Esophagus (tissue), 2 donors: ENCODE results near the gene VWCE. TPM values are rescaled to one million over a fixed set of nuclear protein-coding genes. Genes with fewer than 3 reads are reported as not detected.

Experiments
- H3K27ac ChIP-seq, 2 donors: one replicate each; pipeline ENCODE4 v1.5.1; 2013; ENCODE audit warnings: low read depth in 2 of 2, mild to moderate bottlenecking in 2 of 2, inconsistent platforms in 1 of 2, low read length in 1 of 2, moderate library complexity in 1 of 2
- H3K27me3 ChIP-seq, 2 donors: one replicate each; pipeline ENCODE4 v1.6.1; 2013; ENCODE audit warnings: low read length in 2 of 2, control low read depth in 1 of 2, mild to moderate bottlenecking in 1 of 2; ENCODE audit not compliant: insufficient read depth in 2 of 2, control insufficient read depth in 1 of 2
- H3K36me3 ChIP-seq, 2 donors: one replicate each; pipeline ENCODE4 v1.6.1; 2013; ENCODE audit warnings: low read length in 1 of 2; ENCODE audit not compliant: control insufficient read depth in 2 of 2, insufficient read depth in 2 of 2
- H3K4me1 ChIP-seq, 2 donors: one replicate each; pipeline ENCODE4 v1.6.1; 2013; ENCODE audit warnings: low read length in 1 of 2; ENCODE audit not compliant: control insufficient read depth in 2 of 2, insufficient read depth in 2 of 2
- H3K4me3 ChIP-seq, 2 donors: one replicate each; pipeline ENCODE4 v1.5.1; 2013; ENCODE audit warnings: low read length in 2 of 2, mild to moderate bottlenecking in 2 of 2, low read depth in 1 of 2, moderate library complexity in 1 of 2
- H3K9me3 ChIP-seq, 2 donors: one replicate each; pipeline ENCODE4 v1.6.1; 2013; ENCODE audit warnings: mild to moderate bottlenecking in 2 of 2, low read depth in 1 of 2, low read length in 1 of 2, moderate library complexity in 1 of 2; ENCODE audit not compliant: control insufficient read depth in 2 of 2, insufficient read depth in 1 of 2
- WGBS, 2 donors: extraction: QIAGEN DNeasy Blood & Tissue Kit; methylation state at CpG; one replicate each; pipeline ENCODE4 v1.1.7; 2013; 5-methylcytosine and 5-hydroxymethylcytosine counted together
- polyA plus RNA-seq, 2 donors: library from polyadenylated mRNA; stranded (reverse); fragments of 200-250 nt; gene quantifications; one replicate each; pipeline ENCODE4 v1.2.3, GENCODE V29; 2013
- donor health status: healthy with polysubstance abuse.
- donor health status: Bipolar disorder and iron deficiency.

VWCE gene
- polyA plus RNA-seq, 2 donors, result 0.34 to 0.61 TPM

- Histone ChIP-seq H3K36me3 (peaks cover 26 to 62% of the 10 kb centered on the region in 2 donors), H3K27ac (no peak overlapping the region), H3K4me3 (no peak overlapping the region), H3K4me1 (no peaks in the 10 kb centered on the region), H3K27me3 (no peaks in the 10 kb centered on the region), H3K9me3 (no peaks in the 10 kb centered on the region)
- WGBS, 2 donors, result 95 to 96% methylated on average over 7 of the region's 7 CpGs
These were observed 10.3 kb upstream of the VWCE start for GRCh38 chr11:61305417-61305816.

- 97 to 99% methylated on average over 9 of the region's 9 CpGs for WGBS, 2 donors
- no peaks in the 10 kb centered on the region for H3K4me1 ChIP-seq
- H3K36me3 ChIP-seq, result peaks cover 15 to 63% of the 10 kb centered on the region in 2 donors
- no peaks in the 10 kb centered on the region for H3K27me3 ChIP-seq
- H3K9me3 ChIP-seq, result no peaks in the 10 kb centered on the region
- no peak overlapping the region for H3K4me3 ChIP-seq
- no peak overlapping the region for H3K27ac ChIP-seq
These were observed 8.6 kb upstream of the VWCE start for GRCh38 chr11:61303725-61304124.

- peaks cover 11 to 55% of the 10 kb centered on the region in 2 donors for H3K36me3 ChIP-seq
- no peak overlapping the region for H3K4me3 ChIP-seq
- 93% methylated on average over 13 of the region's 13 CpGs for WGBS, 2 donors
- H3K27ac ChIP-seq, result no peak overlapping the region
- no peaks in the 10 kb centered on the region for H3K4me1 ChIP-seq
- no peaks in the 10 kb centered on the region for H3K27me3 ChIP-seq
- no peaks in the 10 kb centered on the region for H3K9me3 ChIP-seq
These were observed 7.4 kb upstream of the VWCE start for GRCh38 chr11:61302550-61302949.

GRCh38 chr11:61298663-61299244 lies 3.6 kb upstream of the VWCE start:
- WGBS, 2 donors, result 74 to 91% methylated on average over 4 of the region's 4 CpGs
- Histone ChIP-seq H3K27ac (no peak overlapping the region), H3K4me1 (peaks cover 4 to 15% of the 10 kb centered on the region in 2 donors), H3K36me3 (peaks cover 6 to 36% of the 10 kb centered on the region in 2 donors), H3K27me3 (no peaks in the 10 kb centered on the region), H3K4me3 (no peak overlapping the region), H3K9me3 (no peaks in the 10 kb centered on the region)

GRCh38 chr11:61297746-61298145 lies 2.6 kb upstream of the VWCE start:
- WGBS, 2 donors, result 18 to 29% methylated on average over 5 of the region's 5 CpGs
- H3K27ac ChIP-seq, result peak overlapping the region in 1 of 2 donors; percentile 6
- H3K4me1 ChIP-seq, result peaks cover 4 to 18% of the 10 kb centered on the region in 2 donors
- no peaks in the 10 kb centered on the region for H3K9me3 ChIP-seq
- no peak overlapping the region for H3K4me3 ChIP-seq
- H3K27me3 ChIP-seq, result no peaks in the 10 kb centered on the region
- H3K36me3 ChIP-seq, result peaks cover 4 to 29% of the 10 kb centered on the region in 2 donors

- 24 to 50% methylated on average over 1 of the region's 1 CpG for WGBS, 2 donors
- Histone ChIP-seq H3K9me3 (no peaks in the 10 kb centered on the region), H3K27ac (peak overlapping the region in 1 of 2 donors; percentile 21), H3K36me3 (peaks cover 3 to 25% of the 10 kb centered on the region in 2 donors), H3K27me3 (no peaks in the 10 kb centered on the region), H3K4me3 (no peak overlapping the region), H3K4me1 (peaks cover 4 to 18% of the 10 kb centered on the region in 2 donors)
These were observed 2.2 kb upstream of the VWCE start for GRCh38 chr11:61297341-61297740.

- H3K4me1 ChIP-seq, result peaks cover 4 to 18% of the 10 kb centered on the region in 2 donors
- peaks cover 0 to 17% of the 10 kb centered on the region in 2 donors for H3K36me3 ChIP-seq
- H3K9me3 ChIP-seq, result no peaks in the 10 kb centered on the region
- no peaks in the 10 kb centered on the region for H3K27me3 ChIP-seq
- H3K4me3 ChIP-seq, result peak overlapping the region in 1 of 2 donors; percentile 46
- H3K27ac ChIP-seq, result no peak overlapping the region
- WGBS, 2 donors, result 57 to 62% methylated on average over 12 of the region's 12 CpGs
These were observed 445 bp upstream of the VWCE start for GRCh38 chr11:61295596-61295926.

- no peaks in the 10 kb centered on the region for H3K27me3 ChIP-seq
These were observed 1.0 kb downstream of the VWCE start for GRCh38 chr11:61293867-61294716.

GRCh38 chr11:61292356-61292755 lies 2.8 kb downstream of the VWCE start:
- Histone ChIP-seq H3K27me3 (no peaks in the 10 kb centered on the region), H3K9me3 (no peaks in the 10 kb centered on the region), H3K27ac (no peak overlapping the region), H3K4me3 (no peak overlapping the region), H3K4me1 (peaks cover 4 to 18% of the 10 kb centered on the region in 2 donors), H3K36me3 (no peaks in the 10 kb centered on the region)
- WGBS, 2 donors, result 92 to 96% methylated on average over 2 of the region's 2 CpGs

More at GRCh38 chr11:61293867-61294716, 1.0 kb downstream of the VWCE start:
- H3K9me3 ChIP-seq, result no peaks in the 10 kb centered on the region
- H3K4me1 ChIP-seq, result peaks cover 4 to 18% of the 10 kb centered on the region in 2 donors
- H3K36me3 ChIP-seq, result peaks cover 0 to 5% of the 10 kb centered on the region in 2 donors
- 1% methylated on average over 50 to 60 of the region's 60 CpGs for WGBS, 2 donors
- H3K4me3 ChIP-seq, result peak overlapping the region; percentile 43 to 46
- H3K27ac ChIP-seq, result no peak overlapping the region
